ENCODE results near the gene CHRNA4. TPM values are rescaled to one million over a fixed set of nuclear protein-coding genes. Genes with fewer than 3 reads are reported as not detected.

CHRNA4 gene
- total and polyA plus RNA-seq, 9 of the 15 experiments (the other 6 are each of a cell fraction or from before 2014, with no cell fraction given): not detected

DNA sequence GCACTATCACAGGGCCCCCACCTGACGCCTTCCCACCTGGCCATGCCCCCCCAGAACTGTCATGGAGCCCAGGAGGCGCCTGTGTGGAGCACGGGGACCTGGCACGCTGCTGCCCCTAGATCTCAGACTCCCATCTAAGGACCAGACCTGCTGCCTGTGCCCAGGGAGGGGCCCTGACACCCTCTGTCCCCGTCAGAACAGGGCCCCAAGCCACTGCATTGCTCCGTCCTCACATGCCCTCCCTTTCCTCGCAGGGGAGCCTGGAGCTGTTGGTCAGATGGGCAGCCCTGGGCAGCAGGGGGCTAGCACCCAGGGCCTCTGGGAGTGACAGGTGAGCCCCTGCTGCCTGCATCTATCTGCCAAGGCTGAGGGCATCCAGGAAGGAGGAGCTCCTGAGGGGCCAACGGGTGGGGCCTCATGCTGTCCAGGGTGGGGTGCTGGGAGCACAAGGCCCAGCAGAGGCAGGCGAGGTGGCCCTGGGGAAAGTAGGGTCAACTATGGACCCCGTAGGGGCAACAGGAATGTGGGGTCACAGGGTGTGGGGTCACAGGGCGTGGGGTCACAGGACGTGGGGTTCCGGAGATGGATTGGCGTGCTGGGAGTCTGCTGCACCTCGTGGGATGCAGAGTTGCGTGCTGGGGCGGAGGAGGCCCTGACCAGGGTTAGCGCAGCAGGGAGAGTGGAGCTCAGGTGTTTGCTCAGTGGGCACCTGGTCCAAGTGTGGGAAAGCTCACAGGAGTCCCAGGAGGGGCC, 31.6 kb downstream of the CHRNA4 start (continued):
- TF ChIP-seq, protein P1, sequence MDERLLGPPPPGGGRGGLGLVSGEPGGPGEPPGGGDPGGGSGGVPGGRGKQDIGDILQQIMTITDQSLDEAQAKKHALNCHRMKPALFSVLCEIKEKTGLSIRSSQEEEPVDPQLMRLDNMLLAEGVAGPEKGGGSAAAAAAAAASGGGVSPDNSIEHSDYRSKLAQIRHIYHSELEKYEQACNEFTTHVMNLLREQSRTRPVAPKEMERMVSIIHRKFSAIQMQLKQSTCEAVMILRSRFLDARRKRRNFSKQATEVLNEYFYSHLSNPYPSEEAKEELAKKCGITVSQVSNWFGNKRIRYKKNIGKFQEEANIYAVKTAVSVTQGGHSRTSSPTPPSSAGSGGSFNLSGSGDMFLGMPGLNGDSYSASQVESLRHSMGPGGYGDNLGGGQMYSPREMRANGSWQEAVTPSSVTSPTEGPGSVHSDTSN (CRISPR knock-in tag; IDR thresholded peaks at IDR 0.05; ENCODE audit: low read depth): no peak
- TF ChIP-seq, protein P1 (tag; conservative IDR thresholded peaks at IDR 0.05; ENCODE audit: low read depth): no peak
- TF ChIP-seq, protein P2, sequence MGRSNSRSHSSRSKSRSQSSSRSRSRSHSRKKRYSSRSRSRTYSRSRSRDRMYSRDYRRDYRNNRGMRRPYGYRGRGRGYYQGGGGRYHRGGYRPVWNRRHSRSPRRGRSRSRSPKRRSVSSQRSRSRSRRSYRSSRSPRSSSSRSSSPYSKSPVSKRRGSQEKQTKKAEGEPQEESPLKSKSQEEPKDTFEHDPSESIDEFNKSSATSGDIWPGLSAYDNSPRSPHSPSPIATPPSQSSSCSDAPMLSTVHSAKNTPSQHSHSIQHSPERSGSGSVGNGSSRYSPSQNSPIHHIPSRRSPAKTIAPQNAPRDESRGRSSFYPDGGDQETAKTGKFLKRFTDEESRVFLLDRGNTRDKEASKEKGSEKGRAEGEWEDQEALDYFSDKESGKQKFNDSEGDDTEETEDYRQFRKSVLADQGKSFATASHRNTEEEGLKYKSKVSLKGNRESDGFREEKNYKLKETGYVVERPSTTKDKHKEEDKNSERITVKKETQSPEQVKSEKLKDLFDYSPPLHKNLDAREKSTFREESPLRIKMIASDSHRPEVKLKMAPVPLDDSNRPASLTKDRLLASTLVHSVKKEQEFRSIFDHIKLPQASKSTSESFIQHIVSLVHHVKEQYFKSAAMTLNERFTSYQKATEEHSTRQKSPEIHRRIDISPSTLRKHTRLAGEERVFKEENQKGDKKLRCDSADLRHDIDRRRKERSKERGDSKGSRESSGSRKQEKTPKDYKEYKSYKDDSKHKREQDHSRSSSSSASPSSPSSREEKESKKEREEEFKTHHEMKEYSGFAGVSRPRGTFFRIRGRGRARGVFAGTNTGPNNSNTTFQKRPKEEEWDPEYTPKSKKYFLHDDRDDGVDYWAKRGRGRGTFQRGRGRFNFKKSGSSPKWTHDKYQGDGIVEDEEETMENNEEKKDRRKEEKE (IDR thresholded peaks at IDR 0.05; ENCODE audit: borderline replicate concordance in 1 of 2, control insufficient read depth in 1 of 2, low read depth in 2 of 2, low read length in 1 of 2): no peak
- TF ChIP-seq, protein P3, sequence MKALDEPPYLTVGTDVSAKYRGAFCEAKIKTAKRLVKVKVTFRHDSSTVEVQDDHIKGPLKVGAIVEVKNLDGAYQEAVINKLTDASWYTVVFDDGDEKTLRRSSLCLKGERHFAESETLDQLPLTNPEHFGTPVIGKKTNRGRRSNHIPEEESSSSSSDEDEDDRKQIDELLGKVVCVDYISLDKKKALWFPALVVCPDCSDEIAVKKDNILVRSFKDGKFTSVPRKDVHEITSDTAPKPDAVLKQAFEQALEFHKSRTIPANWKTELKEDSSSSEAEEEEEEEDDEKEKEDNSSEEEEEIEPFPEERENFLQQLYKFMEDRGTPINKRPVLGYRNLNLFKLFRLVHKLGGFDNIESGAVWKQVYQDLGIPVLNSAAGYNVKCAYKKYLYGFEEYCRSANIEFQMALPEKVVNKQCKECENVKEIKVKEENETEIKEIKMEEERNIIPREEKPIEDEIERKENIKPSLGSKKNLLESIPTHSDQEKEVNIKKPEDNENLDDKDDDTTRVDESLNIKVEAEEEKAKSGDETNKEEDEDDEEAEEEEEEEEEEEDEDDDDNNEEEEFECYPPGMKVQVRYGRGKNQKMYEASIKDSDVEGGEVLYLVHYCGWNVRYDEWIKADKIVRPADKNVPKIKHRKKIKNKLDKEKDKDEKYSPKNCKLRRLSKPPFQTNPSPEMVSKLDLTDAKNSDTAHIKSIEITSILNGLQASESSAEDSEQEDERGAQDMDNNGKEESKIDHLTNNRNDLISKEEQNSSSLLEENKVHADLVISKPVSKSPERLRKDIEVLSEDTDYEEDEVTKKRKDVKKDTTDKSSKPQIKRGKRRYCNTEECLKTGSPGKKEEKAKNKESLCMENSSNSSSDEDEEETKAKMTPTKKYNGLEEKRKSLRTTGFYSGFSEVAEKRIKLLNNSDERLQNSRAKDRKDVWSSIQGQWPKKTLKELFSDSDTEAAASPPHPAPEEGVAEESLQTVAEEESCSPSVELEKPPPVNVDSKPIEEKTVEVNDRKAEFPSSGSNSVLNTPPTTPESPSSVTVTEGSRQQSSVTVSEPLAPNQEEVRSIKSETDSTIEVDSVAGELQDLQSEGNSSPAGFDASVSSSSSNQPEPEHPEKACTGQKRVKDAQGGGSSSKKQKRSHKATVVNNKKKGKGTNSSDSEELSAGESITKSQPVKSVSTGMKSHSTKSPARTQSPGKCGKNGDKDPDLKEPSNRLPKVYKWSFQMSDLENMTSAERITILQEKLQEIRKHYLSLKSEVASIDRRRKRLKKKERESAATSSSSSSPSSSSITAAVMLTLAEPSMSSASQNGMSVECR (CRISPR knock-in tag; IDR thresholded peaks at IDR 0.05): no peak
- TF ChIP-seq SUPT5H (IDR thresholded peaks at IDR 0.05) (no peak), ZNF133 (CRISPR knock-in tag; IDR thresholded peaks at IDR 0.05) (no peak)

All from K562 (cell line).